ENCODE data around the gene OBSCN.

DNA sequence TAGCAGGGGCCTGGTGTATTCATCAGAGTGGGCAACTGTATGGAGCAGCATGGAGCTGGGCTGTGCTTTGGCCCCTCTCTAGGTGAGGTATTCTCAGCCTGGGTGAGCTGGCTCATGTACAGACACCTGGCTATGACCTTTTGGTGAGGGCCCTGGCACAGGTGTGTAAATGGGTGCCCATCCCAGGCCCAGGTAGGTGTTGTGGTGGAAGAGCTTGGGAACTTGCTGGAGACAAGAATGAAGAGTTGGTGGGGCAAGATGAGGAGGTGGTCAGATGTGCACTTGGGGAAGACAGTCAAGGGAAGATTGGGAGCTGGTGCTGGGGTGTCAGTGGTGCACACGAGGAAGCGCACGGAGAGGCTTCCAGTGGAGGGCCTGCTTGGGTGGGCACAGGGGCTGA is 103.2 kb downstream of the OBSCN start:
- TF ChIP-seq ZFX (IDR thresholded peaks at IDR 0.05; ENCODE audit: borderline replicate concordance), result no peak
- TF ChIP-seq, protein P1, sequence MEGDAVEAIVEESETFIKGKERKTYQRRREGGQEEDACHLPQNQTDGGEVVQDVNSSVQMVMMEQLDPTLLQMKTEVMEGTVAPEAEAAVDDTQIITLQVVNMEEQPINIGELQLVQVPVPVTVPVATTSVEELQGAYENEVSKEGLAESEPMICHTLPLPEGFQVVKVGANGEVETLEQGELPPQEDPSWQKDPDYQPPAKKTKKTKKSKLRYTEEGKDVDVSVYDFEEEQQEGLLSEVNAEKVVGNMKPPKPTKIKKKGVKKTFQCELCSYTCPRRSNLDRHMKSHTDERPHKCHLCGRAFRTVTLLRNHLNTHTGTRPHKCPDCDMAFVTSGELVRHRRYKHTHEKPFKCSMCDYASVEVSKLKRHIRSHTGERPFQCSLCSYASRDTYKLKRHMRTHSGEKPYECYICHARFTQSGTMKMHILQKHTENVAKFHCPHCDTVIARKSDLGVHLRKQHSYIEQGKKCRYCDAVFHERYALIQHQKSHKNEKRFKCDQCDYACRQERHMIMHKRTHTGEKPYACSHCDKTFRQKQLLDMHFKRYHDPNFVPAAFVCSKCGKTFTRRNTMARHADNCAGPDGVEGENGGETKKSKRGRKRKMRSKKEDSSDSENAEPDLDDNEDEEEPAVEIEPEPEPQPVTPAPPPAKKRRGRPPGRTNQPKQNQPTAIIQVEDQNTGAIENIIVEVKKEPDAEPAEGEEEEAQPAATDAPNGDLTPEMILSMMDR (IDR thresholded peaks at IDR 0.05), result no peak

All from 22Rv1 (cell line).